Left forelimb (tissue), 1 donor: ENCODE results near the gene PTAFR.
"Not testable (repeated sequence)": the region's sequence is repeated elsewhere in the genome, so short reads cannot be mapped to it uniquely, and the experiment has no call there.

ENCODE experiments used
- DNase-seq: peaks from one replicate; pipeline ENCODE4 v3.0.0-alpha.2; 2018; ENCODE audit warnings: low spot score

PTAFR gene

DNA sequence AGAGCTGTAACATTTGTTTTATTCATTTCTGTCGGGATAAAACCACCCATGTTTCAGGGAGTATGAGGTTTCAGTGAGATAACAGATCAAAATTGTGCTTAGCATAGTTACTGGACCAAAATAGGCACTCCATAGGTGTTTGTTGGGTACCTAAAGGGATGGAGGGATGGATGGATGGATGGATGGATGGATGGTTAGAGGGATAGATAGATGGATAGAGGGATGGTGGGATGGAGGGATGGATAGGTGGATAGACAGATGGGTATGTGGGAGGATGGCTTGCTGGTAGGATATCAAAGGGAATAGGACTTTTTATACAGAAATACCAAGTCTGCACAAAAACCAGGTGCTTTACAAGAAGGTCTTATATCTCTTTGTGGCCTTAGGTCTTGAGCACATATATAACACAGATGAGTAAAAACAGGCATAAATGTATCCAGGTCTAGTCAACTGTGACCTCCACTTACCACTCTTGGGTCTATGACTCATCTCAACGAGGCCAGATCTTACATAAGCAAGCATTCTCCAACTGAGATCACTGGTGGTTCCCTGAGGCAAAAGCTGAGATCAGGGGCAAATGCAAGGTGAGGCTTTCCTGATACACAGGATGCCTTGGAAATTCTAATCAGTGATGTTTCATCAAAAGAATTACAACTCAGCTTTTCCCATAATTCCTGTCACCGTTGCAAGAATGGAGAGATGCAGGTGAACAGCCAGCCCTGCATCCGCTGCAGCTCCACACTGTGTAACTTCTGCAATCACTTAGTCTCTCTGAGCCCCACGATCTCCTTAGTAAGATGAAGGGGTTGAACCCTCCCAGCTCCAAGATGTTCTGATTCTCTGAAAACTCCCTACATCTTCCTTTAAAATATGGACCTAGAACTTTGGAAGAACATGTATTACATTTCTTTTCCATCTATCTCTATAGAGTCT, 32.0 kb downstream of the PTAFR start:
- no peak for DNase-seq

- no peak for DNase-seq
These were observed 32.8 kb downstream of the PTAFR start for GRCh38 chr1:28143496-28144202.

- DNase-seq: no peak
These were observed 34.8 kb downstream of the PTAFR start for GRCh38 chr1:28141685-28142084.

GRCh38 chr1:28139866-28140265, 36.6 kb downstream of the PTAFR start:
- not testable (repeated sequence) for DNase-seq

DNA sequence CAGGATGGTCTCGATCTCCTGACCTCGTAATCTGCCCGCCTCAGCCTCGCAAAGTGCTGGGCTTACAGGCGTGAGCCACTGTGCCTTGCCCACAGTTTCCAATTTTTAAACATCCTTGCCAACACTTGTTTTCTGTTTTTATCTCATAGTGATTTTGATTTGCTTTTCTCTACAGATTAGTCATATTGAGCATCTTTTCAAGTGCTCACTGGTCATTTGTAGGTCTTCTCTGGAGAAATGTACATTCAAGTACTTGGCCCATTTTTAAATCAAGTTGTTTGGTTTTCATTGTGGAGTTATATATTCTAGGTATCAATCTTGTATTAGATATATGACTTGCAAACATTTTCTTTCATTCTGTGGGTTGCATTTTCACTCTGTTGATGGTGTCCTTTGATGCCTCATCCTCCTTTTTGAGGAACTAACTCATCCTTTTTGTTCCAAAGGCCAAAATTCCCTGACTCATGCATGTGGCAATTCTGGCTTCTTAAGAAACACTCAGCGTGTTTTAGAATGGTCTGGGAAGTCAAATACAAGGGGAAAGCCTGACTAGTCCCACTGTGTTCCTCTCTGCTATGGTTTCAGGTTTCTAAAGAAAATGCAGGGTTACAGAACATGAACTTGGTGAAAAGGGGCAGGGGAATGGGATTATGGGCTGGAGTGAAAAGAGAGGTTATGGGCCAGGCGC, 37.3 kb downstream of the PTAFR start:
- DNase-seq: no peak

DNA sequence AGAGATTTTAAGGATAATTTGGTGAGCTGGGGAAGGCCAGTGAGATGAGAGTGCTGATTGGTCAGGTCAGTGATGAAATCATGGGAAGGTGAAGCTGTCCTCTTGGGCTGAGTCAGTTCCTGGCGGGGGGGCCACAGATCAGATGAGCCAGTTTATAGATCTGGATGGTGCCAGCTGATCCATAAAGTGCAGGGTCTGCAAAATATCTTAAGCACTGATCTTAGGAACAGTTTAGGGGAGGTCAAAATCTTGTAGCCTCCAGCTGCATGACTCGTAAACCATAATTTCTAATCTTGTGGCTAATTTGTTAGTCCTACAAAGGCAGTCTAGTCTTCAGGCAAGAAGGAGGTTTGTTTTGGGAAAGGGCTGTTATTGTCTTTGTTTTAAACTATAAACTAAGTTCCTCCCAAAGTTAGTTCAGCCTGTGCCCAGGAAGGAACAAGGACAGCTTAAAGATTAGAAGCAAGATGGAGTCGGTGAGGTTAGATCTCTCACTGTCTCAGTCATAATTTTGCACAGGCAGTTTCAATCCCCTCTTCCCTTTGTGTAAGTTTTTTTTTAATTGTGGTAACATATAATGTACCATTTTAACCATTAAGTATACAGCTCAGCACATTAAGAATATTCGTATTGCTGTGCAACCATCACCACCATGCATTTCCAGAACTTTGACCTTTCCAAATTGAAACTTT, 39.4 kb downstream of the PTAFR start:
- DNase-seq: no peak

- DNase-seq: no peak
These were observed 40.1 kb downstream of the PTAFR start for GRCh38 chr1:28136169-28136921.

DNA sequence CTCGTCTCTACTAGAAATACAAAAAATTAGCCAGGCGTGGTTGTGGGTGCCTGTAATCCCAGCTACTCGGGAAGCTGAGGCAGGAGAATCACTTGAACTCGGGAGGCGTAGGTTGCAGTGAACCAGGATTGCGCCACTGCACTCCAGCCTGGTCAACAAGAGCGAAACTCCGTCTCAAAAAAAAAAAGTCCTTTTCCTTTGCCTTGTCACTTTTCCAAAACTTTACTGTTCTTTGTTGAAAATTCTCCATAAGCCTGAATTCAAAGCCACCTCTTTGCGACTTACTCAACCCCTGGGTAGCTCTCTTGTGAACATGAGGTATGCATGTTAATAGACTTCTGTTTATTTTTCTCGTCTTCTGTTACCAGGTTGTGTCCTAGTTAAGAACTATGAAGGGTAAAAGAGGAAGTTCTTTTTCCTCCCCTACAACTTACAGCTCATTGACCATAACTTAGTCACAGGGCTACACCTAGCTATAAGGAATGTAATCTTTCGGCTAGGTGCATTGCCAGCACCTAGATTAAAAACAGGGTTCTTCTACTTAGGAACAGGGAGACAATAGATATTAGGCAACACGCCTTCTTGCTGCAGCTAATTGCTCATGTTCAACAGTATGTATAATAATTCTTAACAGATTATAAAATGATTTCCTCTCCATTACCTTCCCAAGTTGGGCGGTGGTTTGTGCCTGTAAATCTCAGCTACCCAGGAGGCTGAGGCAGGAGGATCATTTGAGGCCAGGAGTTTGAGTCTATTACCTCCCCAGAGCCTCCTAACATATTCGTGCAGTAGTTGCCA, 40.9 kb downstream of the PTAFR start:
- no peak for DNase-seq

- no peak for DNase-seq
These were observed 41.8 kb downstream of the PTAFR start for GRCh38 chr1:28134651-28135207.

DNA sequence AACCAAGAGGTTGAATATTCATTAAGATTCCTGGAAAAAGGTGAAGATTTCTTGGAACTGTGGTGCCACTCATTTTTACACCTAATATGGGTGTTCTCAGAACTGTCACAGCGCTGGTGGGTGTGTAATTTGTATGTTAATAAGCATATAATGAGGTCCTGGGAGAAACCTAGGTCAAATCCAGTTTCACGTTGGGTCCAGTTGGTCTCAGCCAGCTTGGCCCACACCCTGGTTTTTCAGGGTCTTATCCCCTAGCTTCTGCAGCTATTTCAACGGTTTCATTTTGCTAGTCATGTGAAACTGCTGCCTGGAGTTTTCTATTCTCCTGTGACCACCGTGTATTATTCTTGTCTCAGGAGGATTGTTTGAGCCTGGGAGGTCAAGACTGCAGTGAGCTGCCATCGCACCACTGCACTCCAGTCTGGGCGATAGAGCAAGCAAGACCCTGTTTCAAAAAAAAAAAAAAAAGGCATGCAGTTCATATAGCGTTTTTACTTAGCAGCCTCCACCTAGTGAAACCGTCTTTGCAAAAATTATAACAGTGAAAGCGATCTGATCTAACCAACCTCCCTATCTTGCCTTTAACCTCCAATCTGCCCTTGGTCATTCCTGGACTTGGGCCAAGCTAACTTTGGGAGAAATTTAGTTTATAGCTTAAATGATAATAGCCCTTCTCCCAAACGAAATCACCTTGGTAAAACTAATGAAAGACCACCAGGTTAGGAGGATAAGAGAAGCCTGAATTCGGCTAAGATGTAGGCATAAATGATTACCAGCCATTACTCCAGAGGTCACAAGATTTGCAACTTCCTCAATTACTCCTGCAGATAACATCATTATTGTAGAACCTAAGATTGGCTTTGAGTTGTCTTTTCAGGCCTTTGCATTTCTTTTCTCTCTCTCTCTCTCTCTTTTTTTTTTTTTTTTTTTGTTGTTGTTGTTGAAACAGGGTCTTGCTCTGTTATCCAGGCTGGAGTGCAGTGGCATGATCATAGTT, 44.0 kb downstream of the PTAFR start:
- DNase-seq: no peak

DNA sequence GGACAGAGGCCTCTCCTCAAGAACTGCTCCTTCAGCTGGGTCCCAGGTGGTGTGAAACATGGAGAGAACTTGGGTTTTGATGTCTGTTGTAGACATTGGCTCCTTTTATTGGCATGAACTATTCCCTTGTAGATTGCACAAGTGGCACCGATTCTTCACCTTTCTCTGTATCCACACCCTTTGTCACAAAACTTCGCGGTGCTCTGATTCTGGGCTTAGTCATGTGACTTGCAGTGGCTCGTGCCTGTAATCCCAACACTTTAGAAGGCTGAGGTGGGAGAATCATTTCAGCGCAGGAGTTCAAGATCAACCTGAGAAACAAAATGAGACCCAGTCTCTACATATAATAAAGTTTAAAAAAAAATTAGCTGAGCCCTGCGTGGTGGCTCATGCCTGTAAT, 45.6 kb downstream of the PTAFR start:
- DNase-seq: no peak

GRCh38 chr1:28129150-28129549, 47.3 kb downstream of the PTAFR start:
- DNase-seq: no peak

DNA sequence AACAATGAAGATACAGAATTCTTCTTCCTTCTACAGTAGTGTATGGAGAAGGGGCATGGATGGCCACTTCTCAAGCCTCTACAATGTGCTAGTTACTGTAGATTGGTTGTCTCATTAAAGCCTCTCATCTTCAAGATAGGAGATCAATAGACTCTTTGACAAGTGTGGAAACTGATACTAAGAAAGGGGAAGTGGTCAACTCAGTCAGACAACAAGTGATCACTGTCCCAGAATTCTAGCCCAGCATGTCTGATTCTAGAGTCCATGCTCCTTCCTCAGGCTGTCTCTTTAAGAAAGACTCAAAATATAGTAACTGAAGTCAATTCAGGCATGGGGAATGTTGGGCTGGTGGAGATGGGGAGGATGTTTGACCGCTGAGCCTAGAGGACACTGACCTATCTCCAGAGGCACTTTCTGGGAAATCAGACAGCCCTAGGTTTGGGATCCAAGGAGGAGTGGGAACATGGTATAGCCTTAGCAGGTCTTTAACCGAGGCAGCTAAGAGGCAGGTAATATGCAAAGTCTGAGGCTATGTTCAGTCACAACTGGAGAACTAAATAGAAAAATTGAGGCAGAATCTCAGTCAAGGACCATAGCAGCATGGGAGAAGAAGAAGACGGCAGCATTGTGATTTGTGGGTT, 48.8 kb downstream of the PTAFR start:
- no peak for DNase-seq

DNA sequence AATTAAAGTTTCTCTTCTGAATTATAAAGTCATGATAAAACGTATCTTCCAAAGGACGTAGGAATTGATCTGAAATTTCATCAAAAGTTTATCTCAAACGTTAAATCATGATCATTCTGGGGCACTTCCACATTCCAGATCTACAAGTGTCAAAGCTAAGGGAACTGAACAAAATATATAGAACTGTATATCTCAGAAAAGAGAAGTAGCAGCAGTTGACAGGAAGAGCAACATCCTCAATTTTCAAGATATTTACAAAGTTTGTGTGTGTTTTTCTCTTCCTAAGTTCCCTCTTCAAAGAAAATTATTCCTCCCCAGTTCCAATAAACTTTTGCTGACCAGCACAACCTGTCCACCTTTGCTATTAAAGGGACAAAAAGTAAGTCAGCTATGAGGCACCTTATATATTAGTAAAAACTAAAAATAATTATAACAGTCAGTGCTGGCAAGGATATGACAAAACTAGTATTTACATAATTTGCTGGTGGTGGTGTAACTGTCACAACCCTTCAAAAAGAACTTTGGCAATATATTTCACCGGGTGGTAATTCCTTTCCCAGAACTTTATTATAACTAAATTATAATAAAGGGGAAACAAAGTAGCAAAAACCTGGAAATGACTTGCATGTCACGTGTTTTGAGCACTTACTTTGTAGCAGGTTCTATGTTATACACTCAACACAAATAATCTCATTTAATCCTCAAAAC, 49.6 kb downstream of the PTAFR start:
- DNase-seq: no peak

- DNase-seq: no peak
These were observed 50.3 kb downstream of the PTAFR start for GRCh38 chr1:28126212-28126611.

- no peak for DNase-seq
These were observed 53.0 kb downstream of the PTAFR start for GRCh38 chr1:28123461-28123961.

- DNase-seq: no peak
These were observed 54.3 kb downstream of the PTAFR start for GRCh38 chr1:28122183-28122582.

- no peak for DNase-seq
These were observed 56.9 kb downstream of the PTAFR start for GRCh38 chr1:28119556-28119955.
